Immature natural killer cell (primary cell): ENCODE measurements around the gene HERC5. TPM values are rescaled to one million over a fixed set of nuclear protein-coding genes. Genes with fewer than 3 reads are reported as not detected.
"Not testable (repeated sequence)": the region's sequence is repeated elsewhere in the genome, so short reads cannot be mapped to it uniquely, and the experiment has no call there.

Experiments
- DNase-seq, 3 donors: peaks; one replicate each; pipeline ENCODE4 v3.0.0; 2022; ENCODE audit warnings: mixed read lengths in 1 of 3
- H3K27ac Mint-ChIP-seq, 6 donors: one replicate each; pipeline ENCODE4 v1.8.0; 2020; ENCODE audit warnings: mixed read lengths in 6 of 6, mild to moderate bottlenecking in 5 of 6, inconsistent platforms in 4 of 6, moderate library complexity in 3 of 6
- H3K27me3 Mint-ChIP-seq, 3 donors: one replicate each; pipeline ENCODE4 v1.8.0; 2020 to 2021; ENCODE audit warnings: low read depth in 3 of 3, mild to moderate bottlenecking in 3 of 3, mixed read lengths in 3 of 3, moderate library complexity in 3 of 3, inconsistent platforms in 1 of 3
- H3K36me3 Mint-ChIP-seq, 3 donors: one replicate each; pipeline ENCODE4 v1.8.0; 2020; ENCODE audit warnings: mixed read lengths in 3 of 3, inconsistent platforms in 2 of 3, mild to moderate bottlenecking in 2 of 3
- H3K4me1 Mint-ChIP-seq, 2 donors: one replicate each; pipeline ENCODE4 v1.8.0; 2020; ENCODE audit warnings: inconsistent platforms in 2 of 2, mild to moderate bottlenecking in 2 of 2, mixed read lengths in 2 of 2, moderate library complexity in 1 of 2
- H3K4me3 Mint-ChIP-seq, 5 donors: one replicate each; pipeline ENCODE4 v1.8.0; 2020; ENCODE audit warnings: mild to moderate bottlenecking in 5 of 5, mixed read lengths in 5 of 5, inconsistent platforms in 3 of 5, moderate library complexity in 3 of 5
- H3K9me3 Mint-ChIP-seq, 6 donors: one replicate each; pipeline ENCODE4 v1.8.0; 2020; ENCODE audit warnings: mild to moderate bottlenecking in 6 of 6, mixed read lengths in 6 of 6, inconsistent platforms in 4 of 6, moderate library complexity in 3 of 6
- polyA plus RNA-seq, 3 donors: library from polyadenylated mRNA; unstranded; fragments of 300-500 nt; fragmentation: Illumina TruSeq; gene quantifications; one replicate each; pipeline ENCODE4 v1.2.3, GENCODE V29; 2021

Gene HERC5
- polyA plus RNA-seq, 3 donors from 2014 or later = 9.2 to 12.1 (median 12.1) TPM

- Mint-ChIP-seq H3K36me3 (peaks cover 13 to 55% (median 29%) of the 10 kb centered on the region in 3 donors), H3K4me3 (no peak overlapping the region), H3K9me3 (no peaks in the 10 kb centered on the region), H3K4me1 (no peaks in the 10 kb centered on the region), H3K27me3 (peaks cover 0 to 2% (median 0%) of the 10 kb centered on the region in 3 donors), H3K27ac (peak overlapping the region in 1 of 6 donors; percentile 28)
- no peak for DNase-seq
Measured at GRCh38 chr4:88439161-88439760, 17.7 kb upstream of the HERC5 start.

GRCh38 chr4:88440146-88440545 lies 16.8 kb upstream of the HERC5 start:
- Mint-ChIP-seq H3K4me1 (no peaks in the 10 kb centered on the region), H3K27ac (no peak overlapping the region)

GRCh38 chr4:88441696-88442095 lies 15.2 kb upstream of the HERC5 start:
- DNase-seq = no peak
- Mint-ChIP-seq H3K27ac (peak overlapping the region in 3 of 6 donors; percentile 1 to 33 (median 3)), H3K4me1 (no peaks in the 10 kb centered on the region), H3K27me3 (no peaks in the 10 kb centered on the region), H3K9me3 (no peaks in the 10 kb centered on the region), H3K4me3 (no peak overlapping the region), H3K36me3 (peaks cover 9 to 43% (median 22%) of the 10 kb centered on the region in 3 donors)

More at GRCh38 chr4:88440146-88440545, 16.8 kb upstream of the HERC5 start:
- H3K9me3 Mint-ChIP-seq = no peaks in the 10 kb centered on the region
- no peak overlapping the region for H3K4me3 Mint-ChIP-seq
- no peak for DNase-seq
- H3K27me3 Mint-ChIP-seq = no peaks in the 10 kb centered on the region
- peaks cover 10 to 49% (median 23%) of the 10 kb centered on the region in 3 donors for H3K36me3 Mint-ChIP-seq

- H3K27me3 Mint-ChIP-seq = no peaks in the 10 kb centered on the region
- peaks cover 9 to 40% (median 22%) of the 10 kb centered on the region in 3 donors for H3K36me3 Mint-ChIP-seq
- no peak overlapping the region for H3K4me3 Mint-ChIP-seq
- H3K4me1 Mint-ChIP-seq = no peaks in the 10 kb centered on the region
- H3K27ac Mint-ChIP-seq = peak overlapping the region in 2 of 6 donors; percentile 26 to 64
- DNase-seq = no peak
- H3K9me3 Mint-ChIP-seq = no peaks in the 10 kb centered on the region
Measured at GRCh38 chr4:88442689-88443191, 14.2 kb upstream of the HERC5 start.

DNA sequence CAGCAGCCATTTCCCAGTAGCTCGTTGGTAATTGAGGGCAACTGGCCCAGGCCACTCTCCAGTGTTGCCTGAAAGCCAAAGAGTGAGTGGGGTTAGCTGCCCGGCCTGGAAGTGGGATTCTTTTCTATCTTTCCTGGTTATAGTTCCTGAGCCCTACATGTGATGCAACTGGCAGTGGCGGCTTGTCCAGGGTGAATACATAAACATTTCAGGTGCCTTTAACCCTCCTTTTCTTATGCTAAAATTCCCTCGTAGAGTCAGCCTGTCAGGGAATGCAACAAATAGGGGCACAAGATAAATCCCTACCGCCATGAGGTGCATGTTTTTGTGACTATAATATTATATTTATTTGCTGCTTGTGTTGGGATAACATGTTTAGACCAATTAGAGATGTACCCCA lies 13.4 kb upstream of the HERC5 start:
- no peaks in the 10 kb centered on the region for H3K27me3 Mint-ChIP-seq
- no peaks in the 10 kb centered on the region for H3K9me3 Mint-ChIP-seq
- H3K36me3 Mint-ChIP-seq = peaks cover 9 to 40% (median 22%) of the 10 kb centered on the region in 3 donors
- DNase-seq = no peak
- no peak overlapping the region for H3K4me3 Mint-ChIP-seq
- peak overlapping the region in 1 of 6 donors; percentile 56 for H3K27ac Mint-ChIP-seq
- no peaks in the 10 kb centered on the region for H3K4me1 Mint-ChIP-seq

DNA sequence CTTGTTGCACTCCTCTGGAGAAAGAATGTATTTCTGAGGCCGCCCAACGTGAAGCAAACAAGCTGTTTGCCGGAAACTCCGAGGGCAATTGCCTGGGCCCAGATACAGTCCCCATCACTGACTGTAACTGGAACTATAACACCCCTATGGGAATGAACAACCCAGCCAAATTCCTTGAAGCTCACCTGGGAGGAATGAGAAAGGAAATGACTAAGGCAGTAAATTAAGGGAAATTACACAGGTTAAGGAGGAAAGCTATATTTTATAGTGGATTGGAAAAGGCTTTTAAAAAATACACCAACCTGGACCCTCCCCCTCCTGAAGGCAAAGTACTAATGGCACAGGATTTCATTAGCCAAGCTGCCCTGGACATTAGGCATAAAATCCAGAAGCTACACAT lies 11.7 kb upstream of the HERC5 start:
- H3K36me3 Mint-ChIP-seq = peaks cover 9 to 29% (median 11%) of the 10 kb centered on the region in 3 donors
- H3K4me1 Mint-ChIP-seq = no peaks in the 10 kb centered on the region
- no peak for DNase-seq
- no peak overlapping the region for H3K27ac Mint-ChIP-seq
- H3K9me3 Mint-ChIP-seq = no peaks in the 10 kb centered on the region
- no peaks in the 10 kb centered on the region for H3K27me3 Mint-ChIP-seq
- no peak overlapping the region for H3K4me3 Mint-ChIP-seq

GRCh38 chr4:88446124-88446523 lies 10.8 kb upstream of the HERC5 start:
- Mint-ChIP-seq H3K4me1 (no peaks in the 10 kb centered on the region), H3K36me3 (peaks cover 9 to 23% (median 10%) of the 10 kb centered on the region in 3 donors), H3K4me3 (no peak overlapping the region), H3K27ac (no peak overlapping the region), H3K27me3 (no peaks in the 10 kb centered on the region), H3K9me3 (no peaks in the 10 kb centered on the region)
- no peak for DNase-seq

DNA sequence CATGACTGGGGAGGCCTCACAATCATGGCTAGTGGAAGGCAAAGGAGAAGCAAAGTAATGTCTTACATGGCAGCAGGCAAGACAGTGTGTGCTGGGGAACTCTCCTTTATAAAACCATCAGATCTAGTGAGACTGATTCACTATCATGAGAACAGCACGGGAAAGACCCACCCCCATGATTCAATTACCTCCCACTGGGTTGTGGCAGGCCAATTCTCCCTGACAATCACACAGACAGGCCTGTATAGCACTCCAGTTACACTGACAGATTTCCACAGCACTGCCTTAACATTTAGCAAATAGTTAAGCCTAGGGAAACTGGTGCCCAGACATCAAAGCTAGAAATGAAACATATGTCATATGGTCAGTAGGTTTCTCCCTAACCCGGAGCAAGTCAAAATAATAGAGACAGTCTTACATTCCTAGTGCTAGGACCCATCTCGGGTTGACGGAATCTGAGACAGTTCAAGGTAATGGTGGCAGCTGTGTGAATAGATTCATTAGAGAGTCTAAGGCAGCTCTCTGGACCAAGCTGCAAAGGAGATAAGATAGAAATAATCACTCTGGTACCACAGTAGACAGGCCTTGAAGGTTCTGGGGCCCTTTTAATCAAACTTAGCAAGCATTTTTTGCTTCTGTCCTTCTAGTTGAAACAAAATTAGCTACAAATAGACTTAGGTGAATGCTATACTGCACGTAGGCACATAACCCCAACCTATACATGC lies 9.4 kb upstream of the HERC5 start:
- Mint-ChIP-seq H3K4me3 (no peak overlapping the region), H3K36me3 (peaks cover 6 to 10% (median 9%) of the 10 kb centered on the region in 3 donors), H3K9me3 (no peaks in the 10 kb centered on the region), H3K27me3 (no peaks in the 10 kb centered on the region), H3K4me1 (no peaks in the 10 kb centered on the region), H3K27ac (no peak overlapping the region)
- no peak for DNase-seq

GRCh38 chr4:88448211-88448765 lies 8.6 kb upstream of the HERC5 start:
- H3K9me3 Mint-ChIP-seq, H3K4me1 Mint-ChIP-seq, H3K27ac Mint-ChIP-seq, H3K27me3 Mint-ChIP-seq, H3K4me3 Mint-ChIP-seq, DNase-seq, H3K36me3 Mint-ChIP-seq: not testable (repeated sequence)

GRCh38 chr4:88448889-88449288 lies 8.0 kb upstream of the HERC5 start:
- H3K27me3 Mint-ChIP-seq = no peaks in the 10 kb centered on the region
- no peaks in the 10 kb centered on the region for H3K36me3 Mint-ChIP-seq
- H3K9me3 Mint-ChIP-seq = no peaks in the 10 kb centered on the region
- H3K4me1 Mint-ChIP-seq = no peaks in the 10 kb centered on the region
- no peak overlapping the region for H3K27ac Mint-ChIP-seq
- DNase-seq = no peak
- H3K4me3 Mint-ChIP-seq = no peak overlapping the region

DNA sequence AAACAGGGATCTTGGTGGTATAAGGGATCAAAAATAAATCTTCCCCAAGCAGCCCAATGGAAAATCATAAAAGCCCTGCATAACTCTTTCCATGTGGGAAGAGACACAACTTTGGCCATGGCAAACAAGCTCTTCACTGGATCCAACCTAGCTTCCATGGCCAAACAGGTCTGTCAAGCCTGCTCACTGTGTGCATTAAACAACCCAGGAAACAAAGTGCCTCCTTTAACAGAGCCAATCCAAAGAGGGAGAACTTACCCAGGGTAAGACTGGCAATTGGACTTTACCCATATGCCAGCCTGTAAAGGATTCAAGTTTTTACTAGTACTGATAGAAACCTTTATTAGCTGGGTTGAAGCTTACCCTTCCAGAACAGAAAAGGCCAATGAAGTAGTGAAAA lies 7.6 kb upstream of the HERC5 start:
- no peak for DNase-seq
- H3K27ac Mint-ChIP-seq = peak overlapping the region in 1 of 6 donors; percentile 26
- H3K9me3 Mint-ChIP-seq = no peaks in the 10 kb centered on the region

GRCh38 chr4:88451205-88451604 lies 5.7 kb upstream of the HERC5 start:
- Mint-ChIP-seq H3K36me3 (no peaks in the 10 kb centered on the region), H3K4me1 (peaks cover 6 to 9% of the 10 kb centered on the region in 2 donors), H3K27ac (no peak overlapping the region), H3K27me3 (peaks cover 0 to 5% (median 0%) of the 10 kb centered on the region in 3 donors), H3K9me3 (no peaks in the 10 kb centered on the region), H3K4me3 (no peak overlapping the region)
- no peak for DNase-seq

More for the DNA sequence above, 7.6 kb upstream of the HERC5 start:
- Mint-ChIP-seq H3K27me3 (no peaks in the 10 kb centered on the region), H3K4me1 (no peaks in the 10 kb centered on the region), H3K36me3 (no peaks in the 10 kb centered on the region), H3K4me3 (no peak overlapping the region)

- DNase-seq = no peak
- Mint-ChIP-seq H3K27ac (no peak overlapping the region), H3K4me3 (no peak overlapping the region), H3K9me3 (no peaks in the 10 kb centered on the region), H3K27me3 (peaks cover 7 to 13% (median 9%) of the 10 kb centered on the region in 3 donors), H3K4me1 (peaks cover 15 to 22% of the 10 kb centered on the region in 2 donors), H3K36me3 (peaks cover 0 to 3% (median 3%) of the 10 kb centered on the region in 3 donors)
Measured at GRCh38 chr4:88452912-88453311, 4.0 kb upstream of the HERC5 start.
